Mammary epithelial cell (primary cell): ENCODE data around the gene NXPH1.

Experiments
- EZH2 ChIP-seq: IDR thresholded peaks from 2 replicates; pipeline ENCODE4 v1.6.1; 2012; ENCODE audit warnings: low read length, inconsistent platforms, borderline replicate concordance
- TF ChIP-seq, protein P1 (sequence below), 2 donors: IDR thresholded peaks in 1 of 2; conservative IDR thresholded peaks in 1 of 2; 2 replicates each; pipeline ENCODE4 v1.5.1; 2011 to 2012; ENCODE audit warnings: inconsistent platforms in 2 of 2, low read length in 2 of 2, mild to moderate bottlenecking in 2 of 2, control low read depth in 1 of 2, low read depth in 1 of 2; ENCODE audit not compliant: insufficient read depth in 1 of 2; ENCODE audit errors: extremely low read depth in 1 of 2

- TF ChIP-seq, protein P1, sequence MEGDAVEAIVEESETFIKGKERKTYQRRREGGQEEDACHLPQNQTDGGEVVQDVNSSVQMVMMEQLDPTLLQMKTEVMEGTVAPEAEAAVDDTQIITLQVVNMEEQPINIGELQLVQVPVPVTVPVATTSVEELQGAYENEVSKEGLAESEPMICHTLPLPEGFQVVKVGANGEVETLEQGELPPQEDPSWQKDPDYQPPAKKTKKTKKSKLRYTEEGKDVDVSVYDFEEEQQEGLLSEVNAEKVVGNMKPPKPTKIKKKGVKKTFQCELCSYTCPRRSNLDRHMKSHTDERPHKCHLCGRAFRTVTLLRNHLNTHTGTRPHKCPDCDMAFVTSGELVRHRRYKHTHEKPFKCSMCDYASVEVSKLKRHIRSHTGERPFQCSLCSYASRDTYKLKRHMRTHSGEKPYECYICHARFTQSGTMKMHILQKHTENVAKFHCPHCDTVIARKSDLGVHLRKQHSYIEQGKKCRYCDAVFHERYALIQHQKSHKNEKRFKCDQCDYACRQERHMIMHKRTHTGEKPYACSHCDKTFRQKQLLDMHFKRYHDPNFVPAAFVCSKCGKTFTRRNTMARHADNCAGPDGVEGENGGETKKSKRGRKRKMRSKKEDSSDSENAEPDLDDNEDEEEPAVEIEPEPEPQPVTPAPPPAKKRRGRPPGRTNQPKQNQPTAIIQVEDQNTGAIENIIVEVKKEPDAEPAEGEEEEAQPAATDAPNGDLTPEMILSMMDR (conservative IDR thresholded peaks at IDR 0.05 in 1 of 2, IDR thresholded peaks at IDR 0.05 in 1 of 2; ENCODE audit: extremely low read depth in 1 of 2, insufficient read depth in 1 of 2, low read depth in 1 of 2, low read length in 2 of 2): no peak
- TF ChIP-seq EZH2: no peak
Observed at GRCh38 chr7:8531991-8532515, 98.6 kb downstream of the NXPH1 start.
